GM12878 (cell line): Measurements from ENCODE around the gene CARD14. TPM values are rescaled to one million over a fixed set of nuclear protein-coding genes. Genes with fewer than 3 reads are reported as not detected.

Source experiments
- ATAC-seq: fragments of 200-7000 bp; cut with Tn5 transposase; 3 replicates; pipeline ENCODE4 v1.9.1; 2020; ENCODE audit warnings: mild to moderate bottlenecking, moderate library complexity
- BruUV-seq: library from RNA; stranded (reverse); fragments of 400-500 nt; replicated peaks from 2 replicates; lab custom pipeline; 2021; lab: Mats Ljungman, UMichigan
- CTCF ChIA-PET: fragments of 300-600 bp; sonication (Branson Sonifier 250); formaldehyde crosslinking; extraction: SDS; loops from one replicate; lab custom pipeline; 2021; ENCODE audit warnings: inconsistent platforms; lab: Yijun Ruan, JAX
- POLR2A ChIA-PET: fragments of 350-600 bp; formaldehyde crosslinking; extraction: SDS; loops from one replicate; lab custom pipeline; 2021; ENCODE audit warnings: inconsistent platforms; lab: Charles Lee
- RAD21 ChIA-PET: fragments of 300-600 bp; sonication (Branson Sonifier 250); formaldehyde crosslinking; loops from one replicate; lab custom pipeline; 2023; ENCODE audit warnings: antibody characterized with exemption; ENCODE audit not compliant: unreplicated experiment; lab: Charles Lee
- SMC1A ChIA-PET: fragments of 300-600 bp; sonication (Branson Sonifier 250); formaldehyde crosslinking; loops from one replicate; lab custom pipeline; 2023; ENCODE audit not compliant: unreplicated experiment, uncharacterized antibody; lab: Charles Lee
- DNase-seq: peaks from one replicate; pipeline ENCODE4 v3.0.0-alpha.2; 2011; ENCODE audit warnings: low read depth, low spot score
- FAIRE-seq: peaks from 3 replicates; lab custom pipeline; 2011; peaks lifted over from hg19 to GRCh38; lab: Jason Lieb, UNC
- H2AFZ ChIP-seq: 2 replicates; pipeline ENCODE4 v1.6.0; 2011; ENCODE audit warnings: low read depth, low read length, control low read depth; ENCODE audit not compliant: control insufficient read depth
- H3K27ac ChIP-seq: 2 replicates; pipeline ENCODE4 v1.5.1; 2011; ENCODE audit warnings: control low read depth; ENCODE audit not compliant: control insufficient read depth, insufficient read depth
- H3K27me3 ChIP-seq, 2 experiments: replicated peaks in 1 of 2; 2 replicates each; pipeline versions ENCODE4 v1.6.0 to v1.6.1; 2011; ENCODE audit warnings: low read length in 1 of 2; ENCODE audit not compliant: control insufficient read depth in 2 of 2, insufficient read depth in 2 of 2
- H3K36me3 ChIP-seq, 2 experiments: 2 replicates each; pipeline ENCODE4 v1.5.1; 2011; ENCODE audit warnings: low read length in 1 of 2; ENCODE audit not compliant: control insufficient read depth in 2 of 2, insufficient read depth in 2 of 2
- H3K4me1 ChIP-seq: 2 replicates; pipeline ENCODE4 v1.6.1; 2011; ENCODE audit warnings: mild to moderate bottlenecking, low read length, moderate library complexity, mixed read lengths; ENCODE audit not compliant: control insufficient read depth, insufficient read depth
- H3K4me2 ChIP-seq: 2 replicates; pipeline ENCODE4 v1.6.0; 2011; ENCODE audit warnings: control low read depth; ENCODE audit not compliant: control insufficient read depth, insufficient read depth
- H3K4me3 ChIP-seq: fragments of 200-600 bp; sonication (generic); 2 replicates; pipeline ENCODE4 v1.5.1; 2016
- H3K79me2 ChIP-seq: 2 replicates; pipeline ENCODE4 v1.6.0; 2011; ENCODE audit warnings: low read length; ENCODE audit not compliant: control insufficient read depth, insufficient read depth
- H3K9ac ChIP-seq: 2 replicates; pipeline ENCODE4 v1.8.0; 2011; ENCODE audit warnings: low read length, control low read depth, mixed read lengths; ENCODE audit not compliant: control insufficient read depth, insufficient read depth
- H3K9me3 ChIP-seq: replicated peaks from 3 replicates; pipeline ENCODE4 v1.5.1; 2011; ENCODE audit warnings: mild to moderate bottlenecking, low read length; ENCODE audit not compliant: control insufficient read depth, insufficient read depth
- H4K20me1 ChIP-seq: 2 replicates; pipeline ENCODE4 v1.6.0; 2011; ENCODE audit not compliant: control insufficient read depth, insufficient read depth
- POLR2AphosphoS5 ChIP-seq: IDR thresholded peaks from 2 replicates; pipeline ENCODE4 v1.6.1; 2011; ENCODE audit warnings: mild to moderate bottlenecking, low read length, inconsistent platforms
- TCF12 ChIP-seq: IDR thresholded peaks from 2 replicates; pipeline ENCODE4 v1.6.1; 2011; ENCODE audit warnings: low read depth, mild to moderate bottlenecking, low read length
- YY1 ChIP-seq: IDR thresholded peaks from 2 replicates; pipeline ENCODE4 v1.6.1; 2011; ENCODE audit warnings: low read depth, mild to moderate bottlenecking, low read length
- ZNF384 ChIP-seq: IDR thresholded peaks from 2 replicates; pipeline ENCODE4 v1.6.1; 2012; ENCODE audit warnings: low read depth, mild to moderate bottlenecking, low read length, improper control_type of control experiment, borderline replicate concordance
- ZNF687 ChIP-seq: fragments of 450-650 bp; IDR thresholded peaks from 2 replicates; pipeline ENCODE4 v1.6.1; 2017; ENCODE audit warnings: mild to moderate bottlenecking, moderate library complexity
- WGBS: methylation state at CpG from one replicate; pipeline ENCODE4 v1.1.6; 2016; ENCODE audit warnings: low lambda C conversion rate; ENCODE audit not compliant: insufficient replicate concordance, insufficient coverage; ENCODE audit errors: missing lambda C conversion rate; 5-methylcytosine and 5-hydroxymethylcytosine counted together
- in situ Hi-C: fragments of 300-500 bp; cut with MboI; formaldehyde crosslinking; loops from 9 replicates; pipeline ENCODE4 v1.14.3; 2018; ENCODE audit warnings: mixed read lengths
- intact Hi-C: fragments of 100-400 bp; cut with micrococcal nuclease; formaldehyde crosslinking; loops from one replicate; pipeline ENCODE4 v1.14.2; 2022; ENCODE audit not compliant: unreplicated experiment
- polyA plus RNA-seq, 11 experiments: library from polyadenylated mRNA; depleted of rRNA in 4 of 11; unstranded in 6 of 11; stranded (reverse) in 5 of 11; fragments of >200 nt; fragmentation: Nextera tagmentation in 4 of 11; fragmentation: Illumina TruSeq in 1 of 11; extraction: Ambion mirVana in 4 of 11; extraction: Trizol in 1 of 11; gene quantifications; 1 replicate in 1 of 11; 2 replicates in 10 of 11; pipeline versions ENCODE4 v1.2.1 to v1.2.3, GENCODE V29; 2011 to 2016; ENCODE audit warnings: inconsistent platforms in 2 of 11, missing spikeins in 2 of 11, low read depth in 1 of 11
- total RNA-seq, 4 experiments: library from RNA; depleted of rRNA in 3 of 4; stranded (reverse); fragments of >200 nt in 3 of 4; fragmentation: Illumina TruSeq in 1 of 4; extraction: Trizol in 1 of 4; gene quantifications; 2 replicates each; pipeline versions ENCODE4 v1.2.1 to v1.2.3, GENCODE V29; 2013 to 2021

Gene CARD14
- total and polyA plus RNA-seq, 10 of the 15 experiments (the other 5 are each of a cell fraction or from before 2014, with no cell fraction given) = 0.08 to 0.15 TPM; not detected in 8

- no TSS peak for BruUV-seq
- CTCF ChIA-PET = no interaction called here
These were observed 31.6 kb downstream of the CARD14 start for GRCh38 chr17:80201446-80201845.

More at GRCh38 chr17:80201446-80201845, 31.6 kb downstream of the CARD14 start:
- Histone ChIP-seq H3K79me2 (no peaks in the 10 kb centered on the region), H3K36me3 (no peaks in the 10 kb centered on the region), H3K4me2 (no peak overlapping the region), H4K20me1 (no peaks in the 10 kb centered on the region), H3K27ac (no peak overlapping the region), H3K27me3 (no peaks in the 10 kb centered on the region), H2AFZ (no peak overlapping the region), H3K4me3 (no peak overlapping the region), H3K9ac (no peak overlapping the region), H3K4me1 (no peaks in the 10 kb centered on the region), H3K9me3 (no peaks in the 10 kb centered on the region)
- in situ Hi-C loops = no loop called here
- no peak for TF ChIP-seq ZNF384
- TF ChIP-seq ZNF687 = no peak
- no peak for TF ChIP-seq POLR2AphosphoS5
- no peak for TF ChIP-seq TCF12
- no peak for TF ChIP-seq YY1
- ATAC-seq = no peak
- intact Hi-C loops = no loop called here
- ChIA-PET POLR2A (no interaction called here), RAD21 (no interaction called here), SMC1A (no interaction called here)
- no peak for FAIRE-seq
- DNase-seq = no peak
- WGBS = 64% methylated on average over 15 of the region's 15 CpGs
